ENCODE measurements around the gene TP73. TPM values are rescaled to one million over a fixed set of nuclear protein-coding genes. Genes with fewer than 3 reads are reported as not detected.
A peak's percentile ranks its signal among the peaks of the same experiment; 100 is the strongest.

The TP73 gene
- total RNA-seq, 2 experiments from 2014 or later, result not detected

- no peaks in the 10 kb centered on the region for H3K36me3 Mint-ChIP-seq (ENCODE audit: low read depth)
- intact Hi-C loops (cut with DNase I, micrococcal nuclease), result no loop called here
- no peaks in the 10 kb centered on the region for H3K36me3 ChIP-seq (ENCODE audit: insufficient read depth, low read length)
- H3K4me1 ChIP-seq (ENCODE audit: insufficient read depth, low read length), result peaks cover 8% of the 10 kb centered on the region
- no peak overlapping the region for H3K4me3 ChIP-seq (ENCODE audit: low read length)
- H3K27ac ChIP-seq (ENCODE audit: low read depth in 1 of 2, low read length in 2 of 2), result no peak overlapping the region
- CTCF ChIA-PET, result no interaction called here
- H3K27me3 ChIP-seq (ENCODE audit: control insufficient read depth in 1 of 2, insufficient read depth in 2 of 2, low read length in 2 of 2), result no peaks in the 10 kb centered on the region
- H3K27ac Mint-ChIP-seq, result no peak overlapping the region
- POLR2A ChIA-PET, result no interaction called here
- H3K9me3 Mint-ChIP-seq, result no peaks in the 10 kb centered on the region
- H3K27me3 Mint-ChIP-seq, result peaks cover 9% of the 10 kb centered on the region
- H3K4me3 Mint-ChIP-seq, result no peak overlapping the region
- TF ChIP-seq, protein P1, sequence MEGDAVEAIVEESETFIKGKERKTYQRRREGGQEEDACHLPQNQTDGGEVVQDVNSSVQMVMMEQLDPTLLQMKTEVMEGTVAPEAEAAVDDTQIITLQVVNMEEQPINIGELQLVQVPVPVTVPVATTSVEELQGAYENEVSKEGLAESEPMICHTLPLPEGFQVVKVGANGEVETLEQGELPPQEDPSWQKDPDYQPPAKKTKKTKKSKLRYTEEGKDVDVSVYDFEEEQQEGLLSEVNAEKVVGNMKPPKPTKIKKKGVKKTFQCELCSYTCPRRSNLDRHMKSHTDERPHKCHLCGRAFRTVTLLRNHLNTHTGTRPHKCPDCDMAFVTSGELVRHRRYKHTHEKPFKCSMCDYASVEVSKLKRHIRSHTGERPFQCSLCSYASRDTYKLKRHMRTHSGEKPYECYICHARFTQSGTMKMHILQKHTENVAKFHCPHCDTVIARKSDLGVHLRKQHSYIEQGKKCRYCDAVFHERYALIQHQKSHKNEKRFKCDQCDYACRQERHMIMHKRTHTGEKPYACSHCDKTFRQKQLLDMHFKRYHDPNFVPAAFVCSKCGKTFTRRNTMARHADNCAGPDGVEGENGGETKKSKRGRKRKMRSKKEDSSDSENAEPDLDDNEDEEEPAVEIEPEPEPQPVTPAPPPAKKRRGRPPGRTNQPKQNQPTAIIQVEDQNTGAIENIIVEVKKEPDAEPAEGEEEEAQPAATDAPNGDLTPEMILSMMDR (IDR thresholded peaks at IDR 0.05), result no peak
- H3K9me3 ChIP-seq (ENCODE audit: control insufficient read depth in 1 of 2, insufficient read depth in 1 of 2, low read length in 2 of 2), result no peaks in the 10 kb centered on the region
- H3K4me1 Mint-ChIP-seq (ENCODE audit: low read depth), result peaks cover 4% of the 10 kb centered on the region
- ATAC-seq (ENCODE audit: poor library complexity) (no peak), DNase-seq (no peak)
These were observed 40.3 kb downstream of the TP73 start for GRCh38 chr1:3692598-3692997.

GRCh38 chr1:3693321-3693720 lies 41.0 kb downstream of the TP73 start:
- Mint-ChIP-seq H3K36me3 (ENCODE audit: low read depth) (no peaks in the 10 kb centered on the region), H3K9me3 (no peaks in the 10 kb centered on the region), H3K27ac (no peak overlapping the region), H3K4me1 (ENCODE audit: low read depth) (peaks cover 4% of the 10 kb centered on the region), H3K27me3 (peaks cover 9% of the 10 kb centered on the region), H3K4me3 (no peak overlapping the region)
- Histone ChIP-seq H3K4me3 (ENCODE audit: low read length) (no peak overlapping the region), H3K36me3 (ENCODE audit: insufficient read depth, low read length) (no peaks in the 10 kb centered on the region), H3K4me1 (ENCODE audit: insufficient read depth, low read length) (peaks cover 8% of the 10 kb centered on the region), H3K27me3 (ENCODE audit: control insufficient read depth in 1 of 2, insufficient read depth in 2 of 2, low read length in 2 of 2) (peaks cover 0 to 4% of the 10 kb centered on the region in 2 experiments), H3K27ac (ENCODE audit: low read depth in 1 of 2, low read length in 2 of 2) (no peak overlapping the region), H3K9me3 (ENCODE audit: control insufficient read depth in 1 of 2, insufficient read depth in 1 of 2, low read length in 2 of 2) (no peaks in the 10 kb centered on the region)
- intact Hi-C loops (cut with DNase I, micrococcal nuclease), result no loop called here
- ChIA-PET POLR2A (no interaction called here), CTCF (no interaction called here)
- ATAC-seq (ENCODE audit: poor library complexity) (no peak), DNase-seq (no peak)
- TF ChIP-seq, protein P1 (IDR thresholded peaks at IDR 0.05), result no peak

DNA sequence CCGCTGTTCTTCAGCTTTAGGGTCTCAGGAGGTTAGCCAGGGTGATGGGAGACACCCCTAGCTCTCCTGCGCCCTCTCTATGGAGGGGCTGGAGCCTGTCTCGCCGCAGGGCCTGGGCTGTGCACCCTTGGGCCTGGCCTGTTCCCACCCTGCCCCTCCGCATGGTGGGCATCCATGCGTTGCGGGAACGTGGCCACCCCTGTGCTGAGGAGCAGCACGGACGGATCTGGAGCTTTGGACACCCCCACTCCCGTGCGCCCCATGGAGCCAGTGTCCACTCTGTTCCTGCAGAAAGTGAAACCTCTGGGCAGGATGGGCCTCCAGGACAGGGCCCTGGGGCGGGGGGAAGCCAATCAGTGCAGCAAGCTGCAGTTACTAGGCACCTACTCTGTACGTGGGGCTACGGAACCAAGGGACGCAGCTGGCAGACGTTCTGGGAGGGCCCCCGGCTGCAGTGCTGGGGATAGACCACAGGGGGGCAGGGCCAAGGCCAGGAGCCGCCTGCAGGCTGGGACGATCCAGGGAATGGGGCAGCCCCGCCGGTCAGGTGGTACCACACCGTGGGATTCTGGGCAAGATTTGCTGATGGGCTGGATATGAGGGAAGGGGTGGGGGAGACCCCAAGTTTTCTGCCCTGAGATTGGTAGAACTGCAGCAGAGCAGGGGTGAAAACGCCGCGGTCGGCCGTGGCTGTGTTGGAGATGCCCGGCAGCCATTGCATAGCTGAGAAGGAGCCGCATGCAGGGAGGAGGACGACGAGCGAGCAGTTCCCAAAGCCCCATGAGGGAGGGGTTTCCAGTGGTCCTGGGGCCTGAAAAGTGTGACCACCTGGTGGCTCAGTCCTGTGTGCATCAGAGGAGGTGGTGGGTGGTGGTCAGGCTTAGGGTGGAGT lies 43.3 kb downstream of the TP73 start:
- no peaks in the 10 kb centered on the region for H3K9me3 Mint-ChIP-seq
- TF ChIP-seq, protein P1 (IDR thresholded peaks at IDR 0.05), result peak; percentile 60
- intact Hi-C loops (cut with DNase I, micrococcal nuclease), result loop anchor here (1.0 kb wide), 1 partner anchor 29 kb away; no protein-coding TSS in a partner anchor
- Histone ChIP-seq H3K27me3 (ENCODE audit: control insufficient read depth in 1 of 2, insufficient read depth in 2 of 2, low read length in 2 of 2) (peaks cover 0 to 7% of the 10 kb centered on the region in 2 experiments), H3K27ac (ENCODE audit: low read depth in 1 of 2, low read length in 2 of 2) (no peak overlapping the region), H3K9me3 (ENCODE audit: control insufficient read depth in 1 of 2, insufficient read depth in 1 of 2, low read length in 2 of 2) (no peaks in the 10 kb centered on the region), H3K36me3 (ENCODE audit: insufficient read depth, low read length) (no peaks in the 10 kb centered on the region), H3K4me3 (ENCODE audit: low read length) (peak overlapping the region; percentile 7), H3K4me1 (ENCODE audit: insufficient read depth, low read length) (peaks cover 8% of the 10 kb centered on the region)
- no peaks in the 10 kb centered on the region for H3K36me3 Mint-ChIP-seq (ENCODE audit: low read depth)
- ATAC-seq (ENCODE audit: poor library complexity) (peak; percentile 68), DNase-seq (peak in 12 of 14 experiments; percentile 11 to 51 (median 24))
- H3K4me3 Mint-ChIP-seq, result peak overlapping the region; percentile 48
- H3K27me3 Mint-ChIP-seq, result peaks cover 9% of the 10 kb centered on the region
- ChIA-PET POLR2A (no interaction called here), CTCF (no interaction called here)
- H3K27ac Mint-ChIP-seq, result no peak overlapping the region
- H3K4me1 Mint-ChIP-seq (ENCODE audit: low read depth), result peaks cover 4% of the 10 kb centered on the region
